Uterus (tissue), 4 donors: Measurements from ENCODE around the gene DERA. TPM values are rescaled to one million over a fixed set of nuclear protein-coding genes. Genes with fewer than 3 reads are reported as not detected.

Source experiments
- DNase-seq, 2 donors: peaks; one replicate each; pipeline ENCODE4 v3.0.0-alpha.2; 2019 to 2020
- H3K27ac ChIP-seq, 2 donors: fragments of 200-600 bp; sonication (generic); 1 replicate in 1 of 2; 2 replicates in 1 of 2; pipeline ENCODE4 v1.5.1; 2016 to 2018
- H3K27me3 ChIP-seq, 2 donors: fragments of 200-600 bp; sonication (generic); one replicate each; pipeline ENCODE4 v1.5.1; 2018 to 2019; ENCODE audit warnings: control low read depth in 1 of 2
- H3K36me3 ChIP-seq, 2 donors: fragments of 200-600 bp; sonication (generic); one replicate each; pipeline ENCODE4 v1.5.1; 2019; ENCODE audit warnings: control low read depth in 1 of 2
- H3K4me1 ChIP-seq, 2 donors: fragments of 200-600 bp; sonication (generic); one replicate each; pipeline ENCODE4 v1.5.1; 2018 to 2019; ENCODE audit warnings: control low read depth in 1 of 2
- H3K4me3 ChIP-seq, 2 donors: fragments of 200-600 bp; sonication (generic); 1 replicate in 1 of 2; 2 replicates in 1 of 2; pipeline ENCODE4 v1.5.1; 2018 to 2019; ENCODE audit warnings: mild to moderate bottlenecking in 1 of 2
- H3K9me3 ChIP-seq, 2 donors: fragments of 200-600 bp; sonication (generic); one replicate each; pipeline ENCODE4 v1.5.1; 2019; ENCODE audit warnings: control low read depth in 1 of 2
- POLR2A ChIP-seq, 2 donors: fragments of 450-650 bp; IDR thresholded peaks; one replicate each; pipeline ENCODE4 v1.6.1; 2016; ENCODE audit warnings: antibody characterized with exemption in 2 of 2, mild to moderate bottlenecking in 1 of 2, moderate library complexity in 1 of 2
- intact Hi-C: fragments of 100-400 bp; cut with DNase I; formaldehyde crosslinking; loops from one replicate; pipeline ENCODE4 v1.15.1; 2023; ENCODE audit warnings: low total_unique reads
- total RNA-seq, 4 donors: library from RNA; depleted of rRNA in 3 of 4; stranded (reverse); fragments of >200 nt in 3 of 4; gene quantifications; one replicate each; pipeline versions ENCODE4 v1.1.0 to v1.2.4, GENCODE V29; 2014 to 2023
- TF ChIP-seq, protein P1 (sequence below), 4 experiments: fragments of 200-600 bp in 2 of 4; fragments of 450-650 bp in 2 of 4; sonication (generic) in 2 of 4; IDR thresholded peaks; one replicate each; pipeline ENCODE4 v1.5.1; 2016 to 2019; ENCODE audit warnings: antibody characterized with exemption in 4 of 4, mild to moderate bottlenecking in 2 of 4, moderate library complexity in 1 of 4
- donor health status: DM: yes; HTN: yes; CAD: no.

The DERA gene
- total RNA-seq, 4 donors from 2014 or later, result 7.7 to 58.3 (median 19.2) TPM

DNA sequence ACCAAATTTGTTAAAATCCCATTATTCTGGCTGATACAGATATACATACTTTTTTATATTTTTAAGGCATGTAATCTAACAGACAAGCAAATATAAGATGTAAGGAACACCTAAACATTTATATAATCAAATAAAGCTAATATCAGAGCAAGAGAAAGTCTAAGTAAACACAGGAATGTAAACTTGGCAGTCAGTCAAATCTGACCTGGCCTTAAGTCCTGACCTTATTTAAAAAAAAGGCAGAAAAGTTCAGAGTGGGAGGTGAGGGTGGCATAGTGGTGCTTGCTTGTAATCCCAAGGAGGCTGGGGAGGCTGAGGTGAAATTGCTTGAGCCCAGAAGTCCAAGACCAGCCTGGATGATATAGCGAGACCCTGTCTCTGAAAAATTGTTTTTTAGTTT lies 152.6 kb downstream of the DERA start:
- H3K4me1 ChIP-seq, result no peaks in the 10 kb centered on the region
- intact Hi-C loops, result no loop called here
- no peak overlapping the region for H3K4me3 ChIP-seq
- H3K27me3 ChIP-seq, result no peaks in the 10 kb centered on the region
- H3K27ac ChIP-seq, result no peak overlapping the region
- DNase-seq, result no peak
- no peaks in the 10 kb centered on the region for H3K9me3 ChIP-seq
- no peaks in the 10 kb centered on the region for H3K36me3 ChIP-seq
- no peak for TF ChIP-seq POLR2A (IDR thresholded peaks at IDR 0.05)
- TF ChIP-seq, protein P1, sequence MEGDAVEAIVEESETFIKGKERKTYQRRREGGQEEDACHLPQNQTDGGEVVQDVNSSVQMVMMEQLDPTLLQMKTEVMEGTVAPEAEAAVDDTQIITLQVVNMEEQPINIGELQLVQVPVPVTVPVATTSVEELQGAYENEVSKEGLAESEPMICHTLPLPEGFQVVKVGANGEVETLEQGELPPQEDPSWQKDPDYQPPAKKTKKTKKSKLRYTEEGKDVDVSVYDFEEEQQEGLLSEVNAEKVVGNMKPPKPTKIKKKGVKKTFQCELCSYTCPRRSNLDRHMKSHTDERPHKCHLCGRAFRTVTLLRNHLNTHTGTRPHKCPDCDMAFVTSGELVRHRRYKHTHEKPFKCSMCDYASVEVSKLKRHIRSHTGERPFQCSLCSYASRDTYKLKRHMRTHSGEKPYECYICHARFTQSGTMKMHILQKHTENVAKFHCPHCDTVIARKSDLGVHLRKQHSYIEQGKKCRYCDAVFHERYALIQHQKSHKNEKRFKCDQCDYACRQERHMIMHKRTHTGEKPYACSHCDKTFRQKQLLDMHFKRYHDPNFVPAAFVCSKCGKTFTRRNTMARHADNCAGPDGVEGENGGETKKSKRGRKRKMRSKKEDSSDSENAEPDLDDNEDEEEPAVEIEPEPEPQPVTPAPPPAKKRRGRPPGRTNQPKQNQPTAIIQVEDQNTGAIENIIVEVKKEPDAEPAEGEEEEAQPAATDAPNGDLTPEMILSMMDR (IDR thresholded peaks at IDR 0.05), result no peak

DNA sequence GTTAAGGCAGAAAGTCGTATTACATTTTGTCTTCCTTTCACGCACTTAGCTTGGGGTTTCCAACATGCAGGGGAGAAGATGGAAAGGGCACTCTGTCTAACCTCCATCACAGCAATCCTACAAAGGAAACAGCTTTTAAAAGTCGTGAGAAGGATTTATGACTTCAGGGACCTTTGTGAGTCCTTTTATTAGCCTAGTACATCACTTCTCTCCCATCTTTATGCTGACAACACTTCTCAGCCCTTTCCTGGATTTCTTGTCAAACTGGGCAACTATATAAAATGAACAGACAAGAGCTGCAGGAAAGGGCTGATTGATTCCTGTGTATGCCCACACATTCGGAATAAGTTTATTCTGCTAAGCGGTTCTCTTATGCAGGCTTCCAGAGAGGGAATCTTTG lies 159.0 kb downstream of the DERA start:
- intact Hi-C loops, result no loop called here
- Histone ChIP-seq H3K27me3 (no peaks in the 10 kb centered on the region), H3K9me3 (no peaks in the 10 kb centered on the region), H3K36me3 (no peaks in the 10 kb centered on the region), H3K27ac (no peak overlapping the region), H3K4me3 (no peak overlapping the region), H3K4me1 (no peaks in the 10 kb centered on the region)
- DNase-seq, result no peak
- TF ChIP-seq POLR2A (IDR thresholded peaks at IDR 0.05), result no peak
- TF ChIP-seq, protein P1 (IDR thresholded peaks at IDR 0.05), result no peak

DNA sequence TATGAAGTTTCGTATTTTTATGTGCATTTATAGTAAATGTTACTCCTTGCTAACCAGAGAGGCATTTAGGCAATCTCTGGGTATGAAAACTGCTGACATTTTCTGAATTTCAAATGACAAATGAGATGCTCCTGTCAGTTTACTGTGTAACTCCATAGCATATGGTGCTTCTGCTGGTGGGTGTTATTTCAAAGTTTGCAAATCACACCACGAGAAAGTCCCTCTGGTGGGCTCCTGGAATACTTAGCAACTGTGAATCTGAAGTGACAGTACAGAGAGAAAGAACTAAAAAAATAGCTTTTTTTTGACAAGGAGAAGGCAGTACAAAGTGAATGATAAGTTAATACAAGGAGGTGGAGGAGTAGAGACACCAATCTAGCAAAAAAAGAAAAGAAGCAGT lies 161.5 kb downstream of the DERA start:
- DNase-seq, result no peak
- no peak overlapping the region for H3K27ac ChIP-seq
- H3K4me1 ChIP-seq, result no peaks in the 10 kb centered on the region
- H3K9me3 ChIP-seq, result no peaks in the 10 kb centered on the region
- H3K4me3 ChIP-seq, result no peak overlapping the region
- intact Hi-C loops, result no loop called here
- TF ChIP-seq, protein P1 (IDR thresholded peaks at IDR 0.05), result no peak
- no peak for TF ChIP-seq POLR2A (IDR thresholded peaks at IDR 0.05)
- H3K27me3 ChIP-seq, result no peaks in the 10 kb centered on the region
- H3K36me3 ChIP-seq, result no peaks in the 10 kb centered on the region

DNA sequence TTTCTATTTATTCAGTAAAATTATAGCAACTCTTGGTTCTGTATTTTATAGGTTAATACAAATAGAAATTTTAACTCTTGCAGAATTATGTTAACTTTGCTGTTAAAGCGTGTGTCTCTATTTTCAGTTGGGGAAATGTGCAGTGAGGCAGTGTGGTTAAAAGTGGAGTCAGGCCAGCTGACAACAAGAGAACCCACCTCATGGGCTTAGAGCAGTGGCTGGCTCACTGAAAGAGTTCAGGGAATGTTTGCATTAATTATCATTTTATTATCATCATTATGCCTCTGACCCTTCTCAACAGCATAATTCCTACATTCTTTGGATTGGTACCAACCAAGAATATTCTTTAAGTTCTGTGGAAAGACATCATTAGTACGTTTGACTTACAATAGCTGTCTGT lies 163.8 kb downstream of the DERA start:
- no peaks in the 10 kb centered on the region for H3K9me3 ChIP-seq
- no peaks in the 10 kb centered on the region for H3K4me1 ChIP-seq
- no peak for DNase-seq
- H3K4me3 ChIP-seq, result no peak overlapping the region
- TF ChIP-seq POLR2A (IDR thresholded peaks at IDR 0.05), result no peak
- TF ChIP-seq, protein P1 (IDR thresholded peaks at IDR 0.05), result no peak
- no peak overlapping the region for H3K27ac ChIP-seq
- intact Hi-C loops, result no loop called here
- H3K27me3 ChIP-seq, result no peaks in the 10 kb centered on the region
- H3K36me3 ChIP-seq, result no peaks in the 10 kb centered on the region

DNA sequence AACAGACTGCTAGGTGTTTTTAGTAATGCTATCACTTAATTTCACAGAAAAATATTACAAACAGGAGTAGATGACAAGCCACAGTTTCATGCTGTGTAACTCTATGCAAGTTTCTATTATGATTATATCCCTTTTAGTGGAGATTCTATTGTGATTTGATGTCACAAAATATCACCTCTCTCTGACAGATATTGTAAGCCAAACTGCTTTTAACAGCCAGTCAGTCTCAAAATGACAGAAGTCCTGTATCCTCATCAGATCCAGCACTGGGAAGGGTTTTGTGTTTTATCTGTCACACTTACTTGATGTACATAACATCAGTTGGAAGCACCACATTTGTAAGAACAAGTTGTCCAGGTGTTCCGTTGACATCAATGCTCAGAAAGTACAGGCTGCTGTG lies 164.8 kb downstream of the DERA start:
- H3K4me3 ChIP-seq, result no peak overlapping the region
- DNase-seq, result no peak
- no peaks in the 10 kb centered on the region for H3K4me1 ChIP-seq
- H3K27ac ChIP-seq, result no peak overlapping the region
- no peaks in the 10 kb centered on the region for H3K27me3 ChIP-seq
- intact Hi-C loops, result no loop called here
- H3K9me3 ChIP-seq, result no peaks in the 10 kb centered on the region
- H3K36me3 ChIP-seq, result no peaks in the 10 kb centered on the region
- TF ChIP-seq, protein P1 (IDR thresholded peaks at IDR 0.05), result no peak
- no peak for TF ChIP-seq POLR2A (IDR thresholded peaks at IDR 0.05)
